GM21381 (cell line): ENCODE data around the gene CRPPA.

Experiments
- ATAC-seq: cut with Tn5 transposase; IDR thresholded peaks from one replicate; pipeline ENCODE4 v1.9.1; 2021; ENCODE audit warnings: mild to moderate bottlenecking, moderate library complexity; ENCODE audit not compliant: unreplicated experiment

Gene CRPPA

GRCh38 chr7:16423761-16424160 is 2.4 kb upstream of the CRPPA start:
- no peak for ATAC-seq

- ATAC-seq: no peak
Observed at GRCh38 chr7:16422917-16423316, 1.6 kb upstream of the CRPPA start.

GRCh38 chr7:16422103-16422435 is 731 bp upstream of the CRPPA start:
- ATAC-seq: no peak

DNA sequence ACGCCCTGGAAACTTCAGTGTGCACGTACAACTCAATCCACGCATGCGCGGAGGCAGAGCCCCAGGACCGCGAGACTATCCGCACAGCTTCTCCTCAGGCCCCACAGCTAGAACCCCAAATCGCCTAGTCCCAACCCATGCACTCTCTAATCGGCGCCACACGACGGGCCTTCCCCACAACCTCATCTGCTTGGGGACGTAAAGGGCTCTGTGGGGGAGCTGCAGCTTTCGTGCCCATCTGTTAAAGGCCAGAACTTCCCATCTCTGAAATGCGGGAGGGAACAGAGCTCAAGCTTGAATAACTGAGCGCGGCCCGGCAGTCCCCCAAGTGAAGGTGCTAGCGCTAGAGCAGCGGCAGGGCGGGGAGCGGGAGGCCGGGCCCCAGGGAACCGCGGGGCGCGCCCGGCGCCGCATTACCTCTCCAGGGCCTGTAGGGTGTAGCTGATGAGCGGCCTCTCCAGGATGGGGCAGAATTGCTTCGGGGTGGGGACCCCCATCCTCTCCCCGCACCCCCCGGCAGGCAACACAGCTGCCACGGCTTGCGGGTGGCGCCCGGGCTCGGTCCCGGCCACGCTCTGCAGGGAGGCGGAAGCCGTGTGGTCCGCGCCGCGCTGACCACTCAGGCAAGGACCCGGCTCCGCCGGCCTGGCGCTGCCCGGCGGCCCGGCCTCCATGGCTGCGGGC is 547 bp downstream of the CRPPA start:
- ATAC-seq: peak; percentile 84

DNA sequence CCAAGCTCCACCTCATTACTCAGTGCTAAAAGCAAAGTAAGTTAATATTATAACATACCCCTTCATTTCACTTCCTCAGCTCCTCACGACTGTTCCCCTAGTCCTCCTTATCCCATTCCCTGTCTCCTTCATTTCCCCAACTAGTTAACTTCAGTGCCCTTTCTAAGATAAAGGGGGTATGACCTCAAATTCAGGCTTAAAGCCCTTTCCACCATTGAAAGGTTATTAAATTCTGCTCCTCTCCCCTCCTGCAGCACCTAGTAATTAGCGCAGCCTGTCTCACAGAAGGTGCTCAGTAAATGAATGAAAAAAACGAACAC is 1.0 kb downstream of the CRPPA start:
- ATAC-seq: no peak

- ATAC-seq: no peak
Observed at GRCh38 chr7:16419859-16420258, 1.5 kb downstream of the CRPPA start.

DNA sequence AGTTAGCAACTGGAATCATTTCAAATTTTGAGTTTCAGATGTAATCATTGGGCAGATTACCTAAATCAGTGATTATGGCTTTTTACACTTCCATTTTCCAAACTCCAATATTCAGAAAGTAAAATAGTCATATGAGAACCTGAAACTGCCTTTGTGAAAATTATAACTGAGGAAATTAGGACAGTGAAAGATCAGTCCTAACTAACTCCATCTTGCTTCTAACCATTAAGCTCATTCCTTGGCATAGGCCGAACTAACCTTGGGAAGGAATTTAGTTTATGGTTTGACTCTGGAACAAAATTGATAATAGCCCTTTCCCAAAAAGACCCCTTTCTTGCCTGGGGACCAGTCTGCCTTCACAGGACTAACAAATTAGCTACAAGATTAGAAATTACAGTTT is 2.2 kb downstream of the CRPPA start:
- no peak for ATAC-seq

DNA sequence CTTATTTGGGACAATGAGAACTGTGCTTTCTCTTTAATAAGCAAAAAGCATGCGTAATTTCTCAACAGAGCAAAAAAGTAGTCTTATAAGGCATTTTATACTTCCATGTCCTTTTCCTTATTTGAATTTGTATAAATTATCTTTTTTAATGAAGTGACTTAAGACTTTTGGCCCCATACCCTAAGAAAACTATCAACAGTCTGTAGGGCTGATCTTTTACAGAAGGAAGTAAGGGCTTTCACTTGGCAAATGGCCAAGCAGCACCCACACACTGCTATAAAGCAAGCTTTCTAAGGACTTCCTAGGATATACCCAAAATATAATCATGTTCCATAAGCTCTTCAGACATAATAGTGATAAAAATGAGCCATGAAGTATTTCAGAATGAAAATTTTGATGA is 3.4 kb downstream of the CRPPA start:
- no peak for ATAC-seq

- ATAC-seq: no peak
Observed at GRCh38 chr7:16416289-16417282, 4.8 kb downstream of the CRPPA start.

GRCh38 chr7:16412274-16413254 is 8.8 kb downstream of the CRPPA start:
- ATAC-seq: no peak

DNA sequence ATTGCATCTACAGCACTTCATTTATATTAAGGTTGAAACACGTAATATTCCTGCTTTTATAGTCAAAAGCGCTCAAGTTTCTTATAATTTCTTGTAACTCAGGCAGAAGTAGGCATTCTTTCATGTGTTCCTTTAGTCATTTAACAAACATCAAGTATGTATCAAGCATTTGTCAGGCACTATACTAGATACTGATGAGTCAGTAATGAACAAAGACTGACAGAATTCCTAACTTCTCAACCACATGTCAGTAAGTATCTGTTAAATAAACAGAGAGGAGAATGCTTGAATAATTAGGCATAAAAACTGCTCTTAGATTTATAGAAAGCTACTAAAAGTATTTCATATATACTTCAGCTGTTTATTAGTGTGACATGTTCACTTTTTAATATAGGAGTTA is 9.9 kb downstream of the CRPPA start:
- ATAC-seq: no peak

- no peak for ATAC-seq
Observed at GRCh38 chr7:16409777-16410176, 11.6 kb downstream of the CRPPA start.

DNA sequence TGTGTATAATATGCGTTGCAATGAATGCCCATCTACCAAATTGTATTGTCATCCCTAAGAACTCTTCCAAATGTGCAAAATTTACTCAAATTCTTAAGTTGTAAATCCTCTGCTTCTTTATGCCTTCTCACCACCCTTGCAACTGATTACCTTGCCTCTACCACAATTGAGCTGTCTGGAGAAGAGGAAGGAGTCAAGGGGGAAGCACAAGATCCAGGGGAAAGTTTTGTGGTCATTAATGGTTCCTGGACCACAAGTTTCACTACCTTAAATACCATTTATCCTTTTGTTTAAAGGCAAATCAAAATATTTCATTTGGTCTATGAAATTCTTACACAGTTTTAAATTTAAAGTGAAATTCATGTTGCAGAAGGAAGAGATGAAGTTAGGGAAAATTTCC is 16.7 kb downstream of the CRPPA start:
- ATAC-seq: no peak

DNA sequence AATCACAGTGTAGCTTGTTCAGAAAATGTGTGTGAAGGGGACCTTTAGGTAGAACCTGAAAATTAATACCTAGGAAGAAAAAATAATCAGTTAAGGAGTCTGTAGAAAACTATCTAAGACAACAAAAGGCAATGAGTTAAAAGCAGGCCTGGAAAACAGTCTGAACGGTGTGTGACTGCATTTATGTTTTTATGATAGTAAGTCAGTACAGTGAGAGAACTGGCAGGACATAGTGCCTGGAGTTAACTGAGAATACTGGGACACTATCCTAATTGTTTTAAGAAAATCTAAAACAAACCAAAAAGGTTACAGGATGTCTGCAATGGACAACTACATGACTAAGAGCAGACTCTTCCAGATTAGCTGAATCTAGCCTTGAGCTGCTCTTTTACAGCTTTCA is 17.9 kb downstream of the CRPPA start:
- ATAC-seq: no peak

DNA sequence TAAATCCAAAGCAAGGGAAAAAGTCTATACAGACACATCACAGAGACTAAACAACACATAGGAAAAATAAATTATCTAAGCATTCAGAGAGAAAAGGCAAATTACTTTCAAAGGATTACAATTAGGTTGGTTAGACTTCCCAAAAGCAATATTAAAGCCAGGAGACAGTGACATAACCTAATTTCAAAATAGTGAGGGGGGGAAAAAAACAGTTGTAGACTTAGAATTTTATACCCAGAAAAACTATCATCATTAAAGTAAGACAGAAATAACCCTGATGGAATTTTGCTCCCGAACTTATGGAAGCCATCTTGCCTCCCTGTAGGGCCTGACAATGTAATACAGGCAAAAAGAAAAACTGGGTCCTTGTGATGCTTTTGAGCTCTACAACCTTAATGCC is 18.4 kb downstream of the CRPPA start:
- no peak for ATAC-seq

DNA sequence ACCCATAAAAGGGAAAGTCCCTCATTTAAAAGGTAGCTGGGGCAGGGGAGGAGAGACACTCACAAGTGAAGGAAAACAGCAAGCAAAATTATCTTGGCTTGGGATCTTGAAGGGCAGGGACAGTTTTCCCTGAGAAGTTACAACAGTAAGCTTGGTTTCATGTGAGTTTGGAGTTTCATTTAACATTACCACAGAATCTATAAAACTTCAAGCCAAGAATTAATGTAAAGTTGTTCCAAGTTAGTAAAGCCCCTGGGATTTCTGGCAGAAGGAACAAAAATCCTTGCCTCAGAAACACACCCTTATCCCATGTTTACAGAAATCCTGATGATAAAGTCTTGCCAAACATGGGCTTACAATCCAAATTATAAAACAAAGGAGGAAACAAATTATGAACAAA is 19.2 kb downstream of the CRPPA start:
- ATAC-seq: no peak

- ATAC-seq: no peak
Observed at GRCh38 chr7:16400893-16401275, 20.5 kb downstream of the CRPPA start.

- ATAC-seq: no peak
Observed at GRCh38 chr7:16399916-16400892, 21.1 kb downstream of the CRPPA start.

GRCh38 chr7:16399265-16399831 is 22.0 kb downstream of the CRPPA start:
- ATAC-seq: no peak
